Mammary epithelial cell (primary cell): ENCODE measurements around the gene CCDC85C.

Source experiments
- EZH2 ChIP-seq: IDR thresholded peaks from 2 replicates; pipeline ENCODE4 v1.6.1; 2012; ENCODE audit warnings: low read length, inconsistent platforms, borderline replicate concordance
- TF ChIP-seq, protein P1 (sequence below), 2 donors: IDR thresholded peaks in 1 of 2; conservative IDR thresholded peaks in 1 of 2; 2 replicates each; pipeline ENCODE4 v1.5.1; 2011 to 2012; ENCODE audit warnings: inconsistent platforms in 2 of 2, low read length in 2 of 2, mild to moderate bottlenecking in 2 of 2, control low read depth in 1 of 2, low read depth in 1 of 2; ENCODE audit not compliant: insufficient read depth in 1 of 2; ENCODE audit errors: extremely low read depth in 1 of 2

- TF ChIP-seq, protein P1, sequence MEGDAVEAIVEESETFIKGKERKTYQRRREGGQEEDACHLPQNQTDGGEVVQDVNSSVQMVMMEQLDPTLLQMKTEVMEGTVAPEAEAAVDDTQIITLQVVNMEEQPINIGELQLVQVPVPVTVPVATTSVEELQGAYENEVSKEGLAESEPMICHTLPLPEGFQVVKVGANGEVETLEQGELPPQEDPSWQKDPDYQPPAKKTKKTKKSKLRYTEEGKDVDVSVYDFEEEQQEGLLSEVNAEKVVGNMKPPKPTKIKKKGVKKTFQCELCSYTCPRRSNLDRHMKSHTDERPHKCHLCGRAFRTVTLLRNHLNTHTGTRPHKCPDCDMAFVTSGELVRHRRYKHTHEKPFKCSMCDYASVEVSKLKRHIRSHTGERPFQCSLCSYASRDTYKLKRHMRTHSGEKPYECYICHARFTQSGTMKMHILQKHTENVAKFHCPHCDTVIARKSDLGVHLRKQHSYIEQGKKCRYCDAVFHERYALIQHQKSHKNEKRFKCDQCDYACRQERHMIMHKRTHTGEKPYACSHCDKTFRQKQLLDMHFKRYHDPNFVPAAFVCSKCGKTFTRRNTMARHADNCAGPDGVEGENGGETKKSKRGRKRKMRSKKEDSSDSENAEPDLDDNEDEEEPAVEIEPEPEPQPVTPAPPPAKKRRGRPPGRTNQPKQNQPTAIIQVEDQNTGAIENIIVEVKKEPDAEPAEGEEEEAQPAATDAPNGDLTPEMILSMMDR (conservative IDR thresholded peaks at IDR 0.05 in 1 of 2, IDR thresholded peaks at IDR 0.05 in 1 of 2; ENCODE audit: extremely low read depth in 1 of 2, insufficient read depth in 1 of 2, low read depth in 1 of 2, low read length in 2 of 2) = no peak
- TF ChIP-seq EZH2 = no peak
Measured at GRCh38 chr14:99554757-99555531, 49.1 kb downstream of the CCDC85C start.
